RWPE2 (cell line): ENCODE results near the gene TRMT61A.

ENCODE experiments used
- ATAC-seq: fragments of 200-7000 bp; cut with Tn5 transposase; 3 replicates; pipeline ENCODE4 v1.9.1; 2021; ENCODE audit warnings: low read depth
- DNase-seq: peaks from one replicate; pipeline ENCODE4 v3.0.0-alpha.2; 2020; ENCODE audit warnings: low spot score
- H3K27ac ChIP-seq: fragments of 450-650 bp; 2 replicates; pipeline ENCODE4 v1.5.1; 2017; ENCODE audit warnings: mild to moderate bottlenecking; ENCODE audit not compliant: poor library complexity, severe bottlenecking
- H3K27me3 ChIP-seq: fragments of 250-450 bp; sonication (Bioruptor Pico); 2 replicates; pipeline ENCODE4 v1.5.1; 2021; ENCODE audit warnings: mild to moderate bottlenecking, moderate library complexity; ENCODE audit not compliant: insufficient read depth, poor library complexity, severe bottlenecking
- H3K36me3 ChIP-seq: fragments of 250-450 bp; sonication (Bioruptor Pico); 2 replicates; pipeline ENCODE4 v1.5.1; 2020; ENCODE audit warnings: low read depth, mild to moderate bottlenecking, moderate library complexity
- H3K4me1 ChIP-seq: fragments of 250-450 bp; sonication (Bioruptor Pico); 2 replicates; pipeline ENCODE4 v1.5.1; 2021; ENCODE audit warnings: mild to moderate bottlenecking, moderate library complexity; ENCODE audit not compliant: insufficient read depth, poor library complexity, severe bottlenecking
- H3K4me3 ChIP-seq: fragments of 250-450 bp; sonication (Bioruptor Pico); 2 replicates; pipeline ENCODE4 v1.5.1; 2021; ENCODE audit warnings: mild to moderate bottlenecking, moderate library complexity; ENCODE audit not compliant: severe bottlenecking
- H3K9me3 ChIP-seq: fragments of 250-450 bp; sonication (Bioruptor Pico); 2 replicates; pipeline ENCODE4 v1.5.1; 2021; ENCODE audit warnings: mild to moderate bottlenecking, moderate library complexity; ENCODE audit not compliant: severe bottlenecking
- CTCF ChIP-seq: fragments of 450-650 bp; IDR thresholded peaks from one replicate; pipeline ENCODE4 v1.5.1; 2017; ENCODE audit warnings: mild to moderate bottlenecking, moderate library complexity; ENCODE audit not compliant: poor library complexity, severe bottlenecking

TRMT61A gene

DNA sequence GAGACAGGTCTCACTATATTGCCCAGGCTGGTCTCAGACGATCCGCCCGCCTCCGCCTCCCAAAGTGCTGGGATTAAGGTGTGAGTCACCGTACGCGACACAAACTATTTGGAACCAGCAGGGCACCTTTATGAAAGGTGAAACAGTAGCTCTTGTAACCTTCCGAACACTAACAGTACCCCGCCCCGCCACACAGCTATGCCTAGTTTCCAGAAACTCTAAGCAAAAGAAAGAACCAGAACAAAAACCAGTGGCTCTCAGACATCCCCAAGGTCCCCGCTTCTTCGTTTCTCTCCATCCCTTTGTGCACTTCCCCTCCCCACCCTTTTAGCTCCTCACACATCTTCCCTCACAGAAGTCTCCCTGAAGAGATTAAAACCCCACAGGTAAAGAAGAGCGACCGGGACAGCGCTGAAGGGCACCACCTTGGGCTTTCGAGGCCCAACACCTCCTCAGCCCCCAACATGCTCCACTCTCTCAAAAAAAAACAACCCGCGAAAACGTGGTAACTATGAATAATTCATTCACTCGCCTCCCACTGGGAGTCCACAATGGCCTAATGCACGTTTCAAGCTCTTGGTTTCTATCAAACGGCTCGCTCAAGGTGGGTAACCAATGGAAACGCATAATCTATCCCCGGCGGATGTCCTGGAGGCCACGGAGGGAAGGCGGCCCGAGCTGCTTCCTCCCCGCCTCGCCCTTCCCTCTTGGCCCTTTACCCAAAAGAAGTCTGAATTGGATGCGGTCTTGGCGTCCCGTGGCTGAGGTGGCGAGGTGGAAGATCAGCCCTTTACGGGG, 32.6 kb downstream of the TRMT61A start:
- Histone ChIP-seq H3K27me3 (no peaks in the 10 kb centered on the region), H3K36me3 (peaks cover 39% of the 10 kb centered on the region), H3K27ac (peak overlapping the region; percentile 94), H3K4me1 (peaks cover 19% of the 10 kb centered on the region), H3K9me3 (no peaks in the 10 kb centered on the region), H3K4me3 (peak overlapping the region; percentile 89)
- DNase-seq (no peak), ATAC-seq (peak; percentile 46)
- TF ChIP-seq CTCF, result no peak

DNA sequence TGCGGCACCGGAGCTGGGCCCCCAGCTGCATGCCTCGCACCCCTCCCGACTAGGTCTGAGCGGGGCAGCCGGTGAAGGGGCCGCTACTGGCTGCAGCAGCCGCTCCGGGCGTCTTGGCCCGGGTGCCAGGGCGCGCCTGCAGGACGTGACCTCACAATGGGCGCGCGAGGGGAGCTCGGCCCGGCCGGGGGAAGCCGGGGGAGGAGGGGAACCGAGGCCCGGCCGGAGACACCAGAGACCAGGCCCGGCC, 33.1 kb downstream of the TRMT61A start:
- Histone ChIP-seq H3K4me1 (peaks cover 19% of the 10 kb centered on the region), H3K27ac (peak overlapping the region; percentile 94), H3K27me3 (no peaks in the 10 kb centered on the region), H3K9me3 (no peaks in the 10 kb centered on the region), H3K36me3 (peaks cover 36% of the 10 kb centered on the region), H3K4me3 (peak overlapping the region; percentile 89)
- ATAC-seq, result no peak
- TF ChIP-seq CTCF, result no peak
- DNase-seq, result no peak

- Histone ChIP-seq H3K27me3 (no peaks in the 10 kb centered on the region), H3K36me3 (peaks cover 34% of the 10 kb centered on the region), H3K4me3 (peak within 1 kb of the TSS; percentile 89), H3K4me1 (peaks cover 19% of the 10 kb centered on the region), H3K27ac (peak within 1 kb of the TSS; percentile 94), H3K9me3 (no peaks in the 10 kb centered on the region)
- no peak for TF ChIP-seq CTCF
- ATAC-seq (peak; percentile 68), DNase-seq (peak; percentile 90)
Measured at GRCh38 chr14:103562429-103563225, 33.6 kb downstream of the TRMT61A start, which contains the start of the genes BAG5 and COA8. TSS of gene BAG5 (minus strand) at chr14:103562657. CDS start at chr14:103561164, 1,493 bp downstream. TSS of gene COA8 (plus strand) at chr14:103562960. CDS start at chr14:103563002, 42 bp downstream.

DNA sequence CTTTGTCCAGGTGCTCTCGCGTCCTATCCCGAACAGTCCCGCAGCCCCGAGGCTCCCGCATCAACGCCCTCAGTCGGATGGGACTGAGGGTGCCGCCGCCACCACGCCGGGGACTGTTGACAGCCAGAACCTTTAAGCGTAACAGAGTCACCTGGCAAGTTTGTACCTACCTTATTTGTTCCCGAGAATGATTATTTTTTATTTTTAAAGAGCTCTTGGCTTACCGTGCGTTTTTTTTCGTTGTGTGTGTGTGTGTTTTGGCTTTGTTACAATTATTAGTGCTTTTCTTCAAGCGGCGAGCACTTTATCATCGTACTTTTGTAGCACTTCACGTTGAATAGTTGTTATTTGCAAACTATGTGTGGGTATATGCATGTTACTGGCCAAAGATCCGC, 34.2 kb downstream of the TRMT61A start:
- ATAC-seq (no peak), DNase-seq (no peak)
- Histone ChIP-seq H3K9me3 (no peaks in the 10 kb centered on the region), H3K4me3 (peak overlapping the region; percentile 89), H3K36me3 (peaks cover 28% of the 10 kb centered on the region), H3K4me1 (peaks cover 15% of the 10 kb centered on the region), H3K27ac (peak overlapping the region; percentile 94), H3K27me3 (no peaks in the 10 kb centered on the region)
- TF ChIP-seq CTCF, result no peak
